GM18873 (cell line): ENCODE data around the gene ACTN1.

Experiments used
- ATAC-seq: cut with Tn5 transposase; IDR thresholded peaks from one replicate; pipeline ENCODE4 v1.9.1; 2021; ENCODE audit warnings: mild to moderate bottlenecking, moderate library complexity, moderate number of reproducible peaks; ENCODE audit not compliant: unreplicated experiment, low FRiP score

The ACTN1 gene

GRCh38 chr14:68841016-68841809 lies 137.9 kb downstream of the ACTN1 start:
- no peak for ATAC-seq

GRCh38 chr14:68840454-68840853 lies 138.6 kb downstream of the ACTN1 start:
- ATAC-seq = no peak

GRCh38 chr14:68836082-68836481 lies 143.0 kb downstream of the ACTN1 start:
- no peak for ATAC-seq

DNA sequence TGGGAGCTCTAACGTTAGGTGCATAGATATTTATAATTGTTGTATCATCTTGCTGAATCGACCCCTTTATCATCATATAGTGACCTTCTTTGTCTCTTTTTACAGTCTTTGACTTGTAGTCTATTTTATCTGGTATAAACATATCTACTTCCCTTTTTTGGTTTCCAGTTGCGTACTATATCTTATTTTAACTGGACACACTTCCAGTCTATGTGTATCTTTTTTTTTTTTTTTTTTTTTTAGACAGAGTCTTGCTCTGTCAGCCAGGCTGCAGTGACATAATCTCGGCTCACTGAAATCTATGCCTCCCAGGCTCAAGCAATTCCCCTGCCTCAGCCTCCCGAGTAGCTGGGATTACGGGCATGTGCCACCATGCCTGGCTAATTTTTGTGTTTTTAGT lies 144.3 kb downstream of the ACTN1 start:
- no peak for ATAC-seq

GRCh38 chr14:68828698-68829097 lies 150.4 kb downstream of the ACTN1 start:
- no peak for ATAC-seq

- ATAC-seq = no peak
These were observed 153.4 kb downstream of the ACTN1 start for GRCh38 chr14:68825729-68826128.

- no peak for ATAC-seq
These were observed 154.4 kb downstream of the ACTN1 start for GRCh38 chr14:68824517-68825347.

DNA sequence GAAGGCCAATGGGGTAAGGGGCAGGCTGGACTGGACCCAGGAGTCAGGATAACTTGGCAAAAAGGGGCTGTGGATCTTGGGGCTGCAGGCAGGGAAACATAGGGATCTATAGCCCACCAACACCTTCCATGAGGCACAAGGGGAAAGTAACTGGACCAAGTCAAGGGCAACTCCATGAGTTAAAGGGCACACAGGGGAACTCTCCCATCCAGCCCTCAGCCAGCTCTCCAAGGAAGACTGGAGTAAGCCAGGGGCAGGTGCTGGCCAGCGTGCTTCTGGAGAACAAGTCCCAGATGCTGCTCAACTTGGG lies 154.9 kb downstream of the ACTN1 start:
- ATAC-seq = no peak
